ENCODE measurements around the gene PSMD8. TPM values are rescaled to one million over a fixed set of nuclear protein-coding genes. Genes with fewer than 3 reads are reported as not detected.

Gene PSMD8
- total RNA-seq, 2 donors from 2014 or later: 49.4 to 68.7 TPM

DNA sequence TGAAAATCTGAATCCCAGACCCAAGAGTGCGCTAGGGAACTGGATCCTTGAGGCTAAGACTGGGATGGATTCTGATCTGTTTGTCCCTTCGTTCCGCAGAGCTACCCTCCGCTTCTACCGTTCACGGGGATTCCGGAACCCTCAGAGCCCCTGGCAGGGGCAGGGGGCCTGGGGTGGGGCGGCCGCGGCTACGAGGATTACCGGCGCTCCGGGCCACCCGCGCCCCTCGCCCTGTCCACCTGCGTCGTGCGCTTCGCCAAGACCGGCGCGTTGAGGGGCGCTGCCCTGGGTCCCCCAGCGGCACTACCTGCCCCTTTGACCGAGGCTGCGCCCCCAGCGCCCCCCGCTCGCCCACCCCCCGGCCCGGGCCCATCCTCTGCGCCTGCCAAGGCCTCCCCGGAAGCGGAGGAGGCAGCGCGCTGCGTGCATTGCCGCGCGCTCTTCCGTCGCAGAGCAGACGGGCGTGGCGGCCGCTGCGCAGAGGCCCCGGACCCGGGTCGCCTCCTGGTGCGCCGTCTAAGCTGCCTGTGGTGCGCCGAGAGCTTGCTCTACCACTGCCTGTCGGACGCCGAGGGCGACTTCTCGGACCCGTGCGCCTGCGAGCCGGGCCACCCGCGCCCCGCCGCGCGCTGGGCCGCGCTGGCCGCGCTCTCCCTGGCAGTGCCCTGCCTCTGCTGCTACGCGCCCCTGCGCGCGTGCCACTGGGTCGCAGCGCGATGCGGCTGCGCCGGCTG, 21.2 kb downstream of the PSMD8 start:
- WGBS, 2 donors: 0 to 5% methylated on average over 1 to 39 of the region's 86 CpGs
- H3K27me3 ChIP-seq: peaks cover 0 to 11% of the 10 kb centered on the region in 2 donors
- intact Hi-C loops (cut with DNase I): loop anchor here (10.0 kb wide), 1 partner anchor 219 kb away; the partner anchor contains the start of genes EIF3K and MAP4K1
- no peak overlapping the region for H3K4me3 ChIP-seq
- no peaks in the 10 kb centered on the region for H3K9me3 ChIP-seq
- H3K4me1 ChIP-seq: peaks cover 5% of the 10 kb centered on the region
- TF ChIP-seq, protein P1, sequence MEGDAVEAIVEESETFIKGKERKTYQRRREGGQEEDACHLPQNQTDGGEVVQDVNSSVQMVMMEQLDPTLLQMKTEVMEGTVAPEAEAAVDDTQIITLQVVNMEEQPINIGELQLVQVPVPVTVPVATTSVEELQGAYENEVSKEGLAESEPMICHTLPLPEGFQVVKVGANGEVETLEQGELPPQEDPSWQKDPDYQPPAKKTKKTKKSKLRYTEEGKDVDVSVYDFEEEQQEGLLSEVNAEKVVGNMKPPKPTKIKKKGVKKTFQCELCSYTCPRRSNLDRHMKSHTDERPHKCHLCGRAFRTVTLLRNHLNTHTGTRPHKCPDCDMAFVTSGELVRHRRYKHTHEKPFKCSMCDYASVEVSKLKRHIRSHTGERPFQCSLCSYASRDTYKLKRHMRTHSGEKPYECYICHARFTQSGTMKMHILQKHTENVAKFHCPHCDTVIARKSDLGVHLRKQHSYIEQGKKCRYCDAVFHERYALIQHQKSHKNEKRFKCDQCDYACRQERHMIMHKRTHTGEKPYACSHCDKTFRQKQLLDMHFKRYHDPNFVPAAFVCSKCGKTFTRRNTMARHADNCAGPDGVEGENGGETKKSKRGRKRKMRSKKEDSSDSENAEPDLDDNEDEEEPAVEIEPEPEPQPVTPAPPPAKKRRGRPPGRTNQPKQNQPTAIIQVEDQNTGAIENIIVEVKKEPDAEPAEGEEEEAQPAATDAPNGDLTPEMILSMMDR (IDR thresholded peaks at IDR 0.05): no peak
- no peak for TF ChIP-seq POLR2A (IDR thresholded peaks at IDR 0.05)
- no peak for ATAC-seq
- H3K27ac ChIP-seq: no peak overlapping the region
- DNase-seq: no peak
- no peaks in the 10 kb centered on the region for H3K36me3 ChIP-seq (replicated peaks in 1 of 2; ENCODE audit: insufficient read depth in 1 of 2, low read depth in 2 of 2)

GRCh38 chr19:38399081-38399480, 24.7 kb downstream of the PSMD8 start:
- H3K4me3 ChIP-seq: no peak overlapping the region
- DNase-seq (no peak), ATAC-seq (no peak)
- peaks cover 8% of the 10 kb centered on the region for H3K4me1 ChIP-seq
- intact Hi-C loops (cut with DNase I): loop anchor here (10.0 kb wide), 1 partner anchor 216 kb away; the partner anchor contains the start of genes EIF3K and MAP4K1
- 33 to 41% methylated on average over 3 to 9 of the region's 9 CpGs for WGBS, 2 donors
- TF ChIP-seq, protein P1 (IDR thresholded peaks at IDR 0.05): no peak
- TF ChIP-seq POLR2A (IDR thresholded peaks at IDR 0.05): no peak
- H3K27ac ChIP-seq: no peak overlapping the region
- H3K27me3 ChIP-seq: peaks cover 0 to 11% of the 10 kb centered on the region in 2 donors
- no peaks in the 10 kb centered on the region for H3K36me3 ChIP-seq (replicated peaks in 1 of 2; ENCODE audit: insufficient read depth in 1 of 2, low read depth in 2 of 2)
- H3K9me3 ChIP-seq: no peaks in the 10 kb centered on the region

DNA sequence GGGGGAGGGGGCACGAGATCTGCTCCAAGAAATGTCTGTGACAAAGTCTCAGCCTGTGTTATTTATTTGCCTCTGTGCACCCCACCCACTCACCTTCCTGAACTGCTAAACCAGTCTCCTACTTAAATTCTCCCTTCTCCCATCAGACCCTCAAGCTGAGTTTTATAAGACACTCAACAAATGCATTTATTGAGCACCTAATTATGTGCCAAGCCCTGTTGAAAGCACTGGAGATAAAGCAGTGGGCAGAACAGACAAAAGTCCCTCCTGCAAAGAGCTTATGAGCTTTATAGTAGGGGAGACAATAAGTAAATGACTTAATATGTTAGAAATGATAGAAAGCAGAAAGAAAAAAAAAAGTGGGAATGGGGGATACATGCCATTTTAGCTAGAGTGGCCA, 25.2 kb downstream of the PSMD8 start:
- no peaks in the 10 kb centered on the region for H3K36me3 ChIP-seq (replicated peaks in 1 of 2; ENCODE audit: insufficient read depth in 1 of 2, low read depth in 2 of 2)
- intact Hi-C loops (cut with DNase I): loop anchor here (10.0 kb wide), 1 partner anchor 215 kb away; the partner anchor contains the start of genes EIF3K and MAP4K1
- TF ChIP-seq, protein P1 (IDR thresholded peaks at IDR 0.05): no peak
- no peak for TF ChIP-seq POLR2A (IDR thresholded peaks at IDR 0.05)
- no peaks in the 10 kb centered on the region for H3K9me3 ChIP-seq
- 29 to 52% methylated on average over 1 of the region's 1 CpG for WGBS, 2 donors
- H3K4me3 ChIP-seq: no peak overlapping the region
- DNase-seq (no peak), ATAC-seq (no peak)
- H3K4me1 ChIP-seq: peaks cover 9% of the 10 kb centered on the region
- no peak overlapping the region for H3K27ac ChIP-seq
- H3K27me3 ChIP-seq: peaks cover 0 to 6% of the 10 kb centered on the region in 2 donors

GRCh38 chr19:38400361-38400760, 26.0 kb downstream of the PSMD8 start:
- TF ChIP-seq POLR2A (IDR thresholded peaks at IDR 0.05): no peak
- no peak overlapping the region for H3K4me3 ChIP-seq
- H3K9me3 ChIP-seq: no peaks in the 10 kb centered on the region
- DNase-seq: no peak
- no peak for ATAC-seq
- 72 to 81% methylated on average over 5 of the region's 5 CpGs for WGBS, 2 donors
- H3K36me3 ChIP-seq (replicated peaks in 1 of 2; ENCODE audit: insufficient read depth in 1 of 2, low read depth in 2 of 2): no peaks in the 10 kb centered on the region
- peaks cover 10% of the 10 kb centered on the region for H3K4me1 ChIP-seq
- intact Hi-C loops (cut with DNase I): loop anchor here (10.0 kb wide), 1 partner anchor 524 kb away; no protein-coding TSS in a partner anchor
- peaks cover 0 to 5% of the 10 kb centered on the region in 2 donors for H3K27me3 ChIP-seq
- no peak overlapping the region for H3K27ac ChIP-seq

DNA sequence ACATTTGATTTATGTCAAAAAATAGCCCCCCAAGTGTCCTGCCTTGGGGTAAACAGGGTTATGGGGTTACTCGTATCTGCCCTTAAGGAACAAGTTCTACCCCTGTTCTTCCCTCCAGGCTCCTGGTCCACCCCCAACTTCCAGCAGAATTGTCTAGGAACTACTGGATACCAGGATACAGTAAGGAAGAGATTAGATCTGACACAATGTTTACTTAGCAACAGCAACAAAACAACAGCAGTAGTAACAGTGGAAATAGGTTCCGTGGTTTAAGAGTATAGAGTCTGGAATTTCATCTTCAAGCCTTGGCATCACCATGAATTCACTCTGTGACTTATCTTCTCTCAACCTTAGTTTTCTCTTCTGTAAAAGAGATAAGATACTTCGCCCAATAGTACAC, 26.8 kb downstream of the PSMD8 start:
- H3K36me3 ChIP-seq (replicated peaks in 1 of 2; ENCODE audit: insufficient read depth in 1 of 2, low read depth in 2 of 2): no peaks in the 10 kb centered on the region
- no peak for DNase-seq
- H3K27ac ChIP-seq: no peak overlapping the region
- H3K9me3 ChIP-seq: no peaks in the 10 kb centered on the region
- no peak for TF ChIP-seq POLR2A (IDR thresholded peaks at IDR 0.05)
- TF ChIP-seq, protein P1 (IDR thresholded peaks at IDR 0.05): no peak
- ATAC-seq: no peak
- peaks cover 10% of the 10 kb centered on the region for H3K4me1 ChIP-seq
- intact Hi-C loops (cut with DNase I): loop anchor here (10.0 kb wide), 1 partner anchor 524 kb away; no protein-coding TSS in a partner anchor
- 45 to 49% methylated on average over 3 of the region's 3 CpGs for WGBS, 2 donors
- peaks cover 0 to 5% of the 10 kb centered on the region in 2 donors for H3K27me3 ChIP-seq
- H3K4me3 ChIP-seq: no peak overlapping the region

All from body of pancreas (tissue), 4 donors.